HG02981 (cell line): Measurements from ENCODE around the gene KCNA5.

Experiments
- ATAC-seq: cut with Tn5 transposase; IDR thresholded peaks from one replicate; pipeline ENCODE4 v1.9.1; 2021; ENCODE audit warnings: mild to moderate bottlenecking, moderate library complexity; ENCODE audit not compliant: unreplicated experiment

Gene KCNA5

GRCh38 chr12:5063149-5063548 lies 19.5 kb downstream of the KCNA5 start:
- ATAC-seq = no peak

- no peak for ATAC-seq
These were observed 21.3 kb downstream of the KCNA5 start for GRCh38 chr12:5064913-5065490.

GRCh38 chr12:5066251-5066650 lies 22.6 kb downstream of the KCNA5 start:
- no peak for ATAC-seq

GRCh38 chr12:5068126-5068525 lies 24.4 kb downstream of the KCNA5 start:
- no peak for ATAC-seq

GRCh38 chr12:5068619-5069018 lies 24.9 kb downstream of the KCNA5 start:
- ATAC-seq = no peak

- no peak for ATAC-seq
These were observed 26.4 kb downstream of the KCNA5 start for GRCh38 chr12:5070090-5070489.

- no peak for ATAC-seq
These were observed 27.8 kb downstream of the KCNA5 start for GRCh38 chr12:5071496-5071895.

GRCh38 chr12:5072311-5072710 lies 28.6 kb downstream of the KCNA5 start:
- ATAC-seq = no peak

- no peak for ATAC-seq
These were observed 29.4 kb downstream of the KCNA5 start for GRCh38 chr12:5073054-5073453.

GRCh38 chr12:5073853-5074252 lies 30.2 kb downstream of the KCNA5 start:
- ATAC-seq = no peak

- no peak for ATAC-seq
These were observed 33.1 kb downstream of the KCNA5 start for GRCh38 chr12:5076761-5077160.

GRCh38 chr12:5078423-5078822 lies 34.7 kb downstream of the KCNA5 start:
- no peak for ATAC-seq

GRCh38 chr12:5081016-5081415 lies 37.3 kb downstream of the KCNA5 start:
- ATAC-seq = no peak

- no peak for ATAC-seq
These were observed 40.5 kb downstream of the KCNA5 start for GRCh38 chr12:5083955-5084849.

- ATAC-seq = no peak
These were observed 42.2 kb downstream of the KCNA5 start for GRCh38 chr12:5085896-5086295.

- ATAC-seq = no peak
These were observed 44.3 kb downstream of the KCNA5 start for GRCh38 chr12:5087831-5088554.

GRCh38 chr12:5088586-5089264 lies 45.0 kb downstream of the KCNA5 start:
- no peak for ATAC-seq

- ATAC-seq = no peak
These were observed 50.9 kb downstream of the KCNA5 start for GRCh38 chr12:5094551-5094950.

- ATAC-seq = no peak
These were observed 51.3 kb downstream of the KCNA5 start for GRCh38 chr12:5094986-5095385.
